GM19023 (cell line): Measurements from ENCODE around the gene ZBTB32.

Experiments used
- ATAC-seq: cut with Tn5 transposase; IDR thresholded peaks from one replicate; pipeline ENCODE4 v1.9.1; 2021; ENCODE audit warnings: mild to moderate bottlenecking, moderate library complexity; ENCODE audit not compliant: unreplicated experiment

Gene ZBTB32

GRCh38 chr19:35693835-35694599 lies 10.3 kb upstream of the ZBTB32 start:
- no peak for ATAC-seq

- ATAC-seq = no peak
These were observed 8.4 kb upstream of the ZBTB32 start for GRCh38 chr19:35695895-35696422.

DNA sequence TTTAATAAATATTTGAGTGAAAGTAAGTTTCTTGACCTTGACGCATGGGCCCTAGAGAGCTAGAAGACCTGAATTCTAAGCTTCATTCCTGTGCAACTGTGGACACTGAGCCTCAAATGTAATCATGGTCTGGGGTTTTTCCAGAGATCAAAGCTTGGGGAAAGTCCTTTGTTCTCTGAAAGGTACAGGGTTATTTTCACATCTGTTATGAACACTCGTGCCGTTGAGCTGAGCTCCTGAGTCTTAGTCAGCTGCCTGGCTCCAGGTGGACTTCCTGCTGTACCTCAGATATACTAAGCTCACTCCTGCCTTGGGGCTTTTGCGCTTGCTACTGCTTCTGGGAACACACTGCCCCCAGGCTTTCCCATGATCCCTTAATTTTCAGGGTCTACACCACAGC lies 7.5 kb upstream of the ZBTB32 start:
- no peak for ATAC-seq

GRCh38 chr19:35702223-35703012 lies 1.9 kb upstream of the ZBTB32 start:
- ATAC-seq = peak; percentile 94

DNA sequence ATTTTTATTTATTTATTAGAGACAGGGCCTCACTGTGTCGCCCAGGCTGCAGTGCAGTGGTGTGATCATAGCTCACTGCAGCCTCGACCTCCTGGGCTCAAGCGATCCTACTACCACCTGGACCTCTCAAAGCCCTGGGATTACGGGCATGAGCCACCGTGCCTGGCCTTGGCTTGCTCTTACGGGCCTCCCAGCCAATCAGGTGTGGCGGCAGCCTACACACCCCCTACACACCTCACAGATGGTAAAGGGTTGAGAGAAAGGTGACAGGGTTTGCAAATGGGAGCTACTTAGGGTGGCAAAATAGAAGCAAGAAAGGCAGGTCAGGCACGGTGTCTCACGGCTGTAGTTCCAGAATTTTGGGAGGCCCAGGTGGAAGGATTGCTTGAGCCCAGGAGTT lies 1.0 kb upstream of the ZBTB32 start:
- ATAC-seq = no peak

- ATAC-seq = no peak
These were observed 4.0 kb downstream of the ZBTB32 start for GRCh38 chr19:35708391-35708790.

DNA sequence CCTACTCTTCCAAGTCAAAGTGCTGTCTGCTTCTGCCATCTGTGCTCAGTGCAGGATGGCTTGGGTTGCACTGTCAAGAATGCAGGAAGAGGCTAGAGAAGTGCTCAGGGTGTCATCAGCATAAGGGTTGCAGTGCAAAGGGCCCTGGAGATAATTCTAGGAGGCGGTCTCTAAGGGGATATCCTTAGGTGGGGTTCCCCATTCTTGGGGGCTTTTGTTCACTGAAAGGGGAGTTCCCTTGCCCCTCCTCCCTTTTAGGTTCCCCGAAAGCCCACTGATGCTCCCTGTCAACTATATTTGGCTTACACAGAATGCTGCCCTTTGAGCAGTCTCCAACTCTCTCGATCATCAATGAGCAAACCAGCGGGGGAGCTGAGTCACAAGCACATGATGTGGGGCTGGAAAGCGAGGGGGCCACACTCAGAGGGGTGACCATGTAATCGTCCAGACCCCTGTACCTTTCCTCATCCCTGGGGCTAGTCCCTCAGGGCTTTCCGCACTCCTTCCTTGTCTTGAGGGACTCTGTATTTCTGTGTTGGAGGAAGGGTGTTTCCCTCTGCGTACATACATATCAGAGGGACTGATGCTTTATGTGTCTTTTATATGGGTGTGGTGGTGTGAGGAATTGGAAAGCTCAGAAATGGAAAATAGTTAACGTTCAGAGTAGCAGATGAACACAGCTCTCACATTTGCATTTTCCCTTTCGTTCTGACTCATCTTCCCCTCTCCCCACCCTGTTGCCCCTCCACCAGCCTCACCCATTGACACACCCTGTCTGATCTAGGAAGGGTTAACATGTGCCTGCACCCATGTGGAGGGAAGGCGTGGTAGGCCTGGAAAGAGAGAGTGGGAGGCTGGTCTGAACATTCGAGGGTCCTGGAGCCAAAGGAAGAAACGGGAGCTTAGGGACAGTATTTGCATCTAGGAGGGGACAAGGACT lies 6.7 kb downstream of the ZBTB32 start:
- ATAC-seq = peak; percentile 35

DNA sequence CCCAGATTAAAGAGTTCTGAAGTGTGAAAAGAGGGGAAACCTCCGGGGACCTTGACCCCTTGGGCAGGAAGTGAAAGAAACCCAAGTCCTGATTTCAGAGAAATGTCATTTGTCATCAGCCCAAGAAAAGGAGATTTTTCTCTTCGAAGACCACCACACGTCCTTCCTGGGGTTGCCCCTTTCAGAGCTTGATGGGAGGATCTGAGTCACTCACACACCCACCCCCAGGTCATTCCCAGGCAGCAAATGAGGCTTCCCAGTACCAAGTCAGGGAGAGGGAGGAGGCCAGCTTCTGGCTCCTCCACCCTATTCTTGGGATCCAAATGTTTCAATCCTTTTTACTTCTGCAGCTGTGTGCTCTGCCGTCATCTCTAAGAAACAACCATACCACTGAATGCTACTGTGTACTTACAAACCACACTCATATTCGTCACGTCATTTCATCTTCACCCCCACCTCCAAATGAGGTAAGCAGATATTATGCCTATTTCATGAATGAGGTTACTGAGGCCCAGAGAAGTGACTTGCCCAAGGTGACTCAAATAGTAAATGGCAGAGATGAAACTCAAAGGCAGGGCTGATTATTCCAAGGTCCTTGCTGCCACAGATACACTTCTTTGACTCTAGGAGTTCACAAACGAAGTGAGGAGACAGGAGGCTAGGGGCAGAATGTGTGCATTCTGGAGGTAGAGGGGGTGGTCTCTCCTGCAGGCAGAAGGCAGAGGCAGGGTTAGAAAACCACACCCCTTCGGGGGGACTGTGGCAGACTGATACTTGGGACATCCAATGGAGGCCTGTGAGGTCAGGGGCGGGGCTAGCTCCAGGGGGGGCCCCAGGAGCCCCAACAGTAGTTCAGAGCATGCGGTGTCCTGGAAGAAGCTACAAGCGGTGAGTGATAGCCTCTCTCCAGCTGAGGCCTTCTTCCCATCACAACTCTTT lies 8.5 kb downstream of the ZBTB32 start:
- no peak for ATAC-seq

GRCh38 chr19:35713506-35713850 lies 9.1 kb downstream of the ZBTB32 start:
- ATAC-seq = no peak

- no peak for ATAC-seq
These were observed 9.6 kb downstream of the ZBTB32 start for GRCh38 chr19:35713904-35714495.

DNA sequence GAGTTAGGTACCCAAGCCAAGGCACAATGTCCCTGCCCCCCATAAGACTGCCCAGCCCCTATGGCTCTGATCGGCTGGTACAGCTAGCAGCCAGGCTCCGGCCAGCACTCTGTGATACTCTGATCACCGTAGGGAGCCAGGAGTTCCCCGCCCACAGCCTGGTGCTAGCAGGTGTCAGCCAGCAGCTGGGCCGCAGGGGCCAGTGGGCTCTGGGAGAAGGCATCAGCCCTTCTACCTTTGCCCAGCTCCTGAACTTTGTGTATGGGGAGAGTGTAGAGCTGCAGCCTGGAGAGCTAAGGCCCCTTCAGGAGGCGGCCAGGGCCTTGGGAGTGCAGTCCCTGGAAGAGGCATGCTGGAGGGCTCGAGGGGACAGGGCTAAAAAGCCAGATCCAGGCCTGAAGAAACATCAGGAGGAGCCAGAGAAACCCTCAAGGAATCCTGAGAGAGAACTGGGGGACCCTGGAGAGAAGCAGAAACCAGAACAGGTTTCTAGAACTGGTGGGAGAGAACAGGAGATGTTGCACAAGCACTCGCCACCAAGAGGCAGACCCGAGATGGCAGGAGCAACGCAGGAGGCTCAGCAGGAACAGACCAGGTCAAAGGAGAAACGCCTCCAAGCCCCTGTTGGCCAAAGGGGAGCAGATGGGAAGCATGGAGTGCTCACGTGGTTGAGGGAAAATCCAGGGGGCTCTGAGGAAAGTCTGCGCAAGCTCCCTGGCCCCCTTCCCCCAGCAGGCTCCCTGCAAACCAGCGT lies 10.4 kb downstream of the ZBTB32 start:
- ATAC-seq = no peak

DNA sequence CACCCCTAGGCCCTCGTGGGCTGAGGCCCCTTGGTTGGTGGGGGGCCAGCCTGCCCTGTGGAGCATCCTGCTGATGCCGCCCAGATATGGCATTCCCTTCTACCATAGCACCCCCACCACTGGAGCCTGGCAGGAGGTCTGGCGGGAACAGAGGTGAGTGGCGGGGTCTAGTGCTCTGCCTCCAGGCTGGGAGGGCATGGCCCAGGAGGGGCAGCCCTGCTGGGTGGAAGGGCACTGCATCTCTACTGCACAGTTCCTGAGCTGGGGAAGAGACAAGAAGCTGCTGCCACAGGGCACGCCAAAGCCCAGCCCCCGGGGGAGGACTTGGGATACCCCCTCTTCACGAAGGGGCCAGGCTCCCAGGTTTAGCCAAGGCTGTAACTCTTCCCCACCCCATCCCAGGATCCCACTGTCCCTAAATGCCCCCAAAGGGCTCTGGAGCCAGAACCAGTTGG lies 11.0 kb downstream of the ZBTB32 start:
- ATAC-seq = no peak

DNA sequence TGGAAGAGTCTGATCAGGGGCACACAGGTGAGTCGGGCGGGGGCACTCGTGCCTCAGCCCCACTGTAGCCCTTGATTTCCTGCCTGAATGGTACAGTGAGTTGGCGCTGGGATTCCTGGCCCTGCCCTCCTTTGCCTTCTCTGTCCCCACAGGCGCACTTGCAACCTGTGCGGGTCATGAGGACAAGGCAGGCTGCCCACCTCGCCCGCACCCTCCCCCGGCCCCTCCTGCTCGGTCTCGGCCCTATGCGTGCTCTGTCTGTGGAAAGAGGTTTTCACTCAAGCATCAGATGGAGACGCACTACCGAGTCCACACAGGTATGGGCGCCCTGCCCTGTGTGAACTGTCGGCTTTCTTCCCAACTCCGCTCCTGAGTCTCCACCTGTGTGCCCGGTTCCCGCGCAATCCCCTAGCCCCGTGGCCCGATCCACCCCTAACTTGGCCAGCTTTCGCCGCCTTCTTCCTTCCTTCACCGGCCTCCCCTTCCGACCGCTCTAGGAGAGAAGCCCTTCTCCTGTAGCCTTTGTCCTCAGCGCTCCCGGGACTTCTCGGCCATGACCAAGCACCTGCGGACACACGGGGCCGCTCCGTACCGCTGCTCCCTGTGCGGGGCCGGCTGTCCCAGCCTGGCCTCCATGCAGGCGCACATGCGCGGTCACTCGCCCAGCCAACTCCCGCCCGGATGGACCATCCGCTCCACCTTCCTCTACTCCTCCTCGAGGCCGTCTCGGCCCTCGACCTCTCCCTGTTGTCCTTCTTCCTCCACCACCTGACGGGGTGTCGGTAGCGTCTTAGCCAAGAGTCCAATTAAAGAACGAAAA lies 11.8 kb downstream of the ZBTB32 start:
- ATAC-seq = no peak

DNA sequence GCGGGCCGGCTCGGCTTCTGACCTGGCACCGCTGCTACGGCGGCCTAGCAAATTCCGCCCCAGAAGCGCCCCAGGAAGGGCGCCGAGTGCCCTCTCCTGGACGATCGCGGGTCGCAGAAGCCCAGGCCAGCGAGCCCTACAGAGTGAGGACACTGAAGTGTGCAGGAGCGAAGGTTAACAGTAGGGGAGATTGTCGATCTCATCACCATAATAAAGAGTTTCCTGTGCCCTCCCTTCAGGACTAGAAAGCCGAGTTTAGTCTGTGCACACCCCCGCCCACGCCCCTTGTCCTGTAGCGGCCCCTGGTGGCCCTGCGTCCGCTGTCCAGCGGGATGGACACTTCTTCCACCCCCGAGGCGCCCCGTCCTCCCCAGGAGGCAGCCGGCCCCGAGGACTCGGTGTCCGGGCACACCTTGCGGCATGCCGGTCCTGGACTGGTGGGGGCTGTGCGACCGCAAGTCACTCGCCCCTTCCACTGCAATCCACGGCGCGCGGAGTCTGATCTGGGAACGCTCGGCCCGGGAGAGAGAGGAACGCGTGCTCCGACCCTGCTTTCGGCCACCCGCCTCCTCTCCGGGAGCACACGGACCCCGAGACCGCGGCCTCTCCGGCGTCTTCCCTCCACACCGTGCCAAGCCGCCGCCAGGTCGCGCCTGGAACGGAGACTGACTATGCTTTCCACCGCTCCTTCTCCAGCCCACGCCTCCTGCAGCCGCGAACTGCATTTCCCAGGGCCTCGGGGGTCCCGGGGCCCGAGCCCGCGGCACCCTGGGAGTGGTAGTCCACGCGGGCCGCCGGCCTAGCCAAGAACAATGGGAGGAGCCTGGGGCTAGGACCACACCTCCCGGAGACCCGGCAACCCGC lies 12.7 kb downstream of the ZBTB32 start:
- ATAC-seq = peak; percentile 62

DNA sequence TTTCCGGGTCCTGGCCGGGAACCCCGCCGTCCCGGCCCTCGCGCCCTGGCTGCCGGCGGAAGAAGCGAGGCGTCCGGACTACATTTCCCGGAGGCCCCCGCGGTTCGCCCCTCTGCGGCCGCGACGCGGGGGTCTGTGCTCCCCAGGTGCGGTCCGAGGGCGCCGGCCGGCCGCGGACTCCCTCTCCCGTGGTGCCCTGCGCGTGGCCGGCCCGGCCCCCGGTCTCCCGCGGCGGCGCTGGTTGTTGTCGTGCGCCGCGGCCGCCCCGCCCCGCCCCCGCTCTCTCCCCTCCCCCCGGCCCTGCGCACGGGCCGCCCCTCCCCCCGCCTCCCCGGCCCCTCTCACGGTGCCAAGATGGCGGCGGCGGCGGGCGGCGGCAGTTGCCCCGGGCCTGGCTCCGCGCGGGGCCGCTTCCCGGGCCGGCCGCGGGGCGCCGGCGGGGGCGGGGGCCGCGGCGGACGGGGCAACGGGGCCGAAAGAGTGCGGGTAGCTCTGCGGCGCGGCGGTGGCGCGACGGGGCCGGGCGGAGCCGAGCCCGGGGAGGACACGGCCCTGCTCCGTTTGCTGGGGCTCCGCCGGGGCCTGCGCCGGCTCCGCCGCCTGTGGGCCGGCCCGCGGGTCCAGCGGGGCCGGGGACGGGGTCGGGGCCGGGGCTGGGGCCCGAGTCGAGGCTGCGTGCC lies 13.4 kb downstream of the ZBTB32 start, which contains the start of gene KMT2B:
Gene KMT2B (plus strand): TSS at position 339 of the 680 bp plus-strand sequence. CDS start 16 bp downstream, at position 355.
- peak; percentile 49 for ATAC-seq

DNA sequence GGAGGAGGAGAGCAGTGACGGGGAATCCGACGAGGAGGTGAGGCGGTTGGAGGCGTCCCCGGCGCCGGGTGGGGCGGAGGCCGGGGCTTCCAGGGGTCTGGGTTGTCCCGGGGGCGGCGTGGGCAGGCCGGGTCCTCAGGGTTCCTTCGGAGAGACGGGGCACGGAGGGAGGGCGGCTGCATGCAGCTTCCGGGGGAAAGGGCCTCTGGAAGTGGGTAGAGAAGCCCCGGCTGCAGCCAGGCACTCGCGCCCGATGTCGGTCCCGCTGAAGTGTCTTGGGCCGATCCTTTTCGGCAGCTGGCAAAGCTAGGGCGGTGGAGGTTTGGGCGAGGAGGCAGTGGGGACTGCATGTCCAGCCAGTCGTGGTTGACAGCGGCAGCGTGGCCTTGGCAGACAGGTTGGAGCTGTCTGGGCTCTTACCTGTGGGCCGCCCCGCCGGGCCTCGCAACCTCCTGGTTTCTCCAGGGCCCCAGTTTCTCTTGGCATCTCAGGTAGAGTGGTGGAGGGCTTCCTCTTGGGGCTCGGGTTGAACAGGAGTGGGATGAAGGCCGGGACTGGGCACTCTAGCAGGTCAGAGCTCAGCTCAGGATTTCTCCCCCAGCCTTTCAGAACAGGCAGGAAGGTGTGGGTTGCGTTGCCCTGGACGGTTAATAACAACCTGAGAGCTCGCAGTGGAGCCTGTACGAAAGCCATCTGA lies 14.1 kb downstream of the ZBTB32 start:
- ATAC-seq = no peak
